ENCODE measurements around the gene TIMM8A.
"Not testable (repeated sequence)": the region's sequence is repeated elsewhere in the genome, so short reads cannot be mapped to it uniquely, and the experiment has no call there.

TIMM8A gene

GRCh38 chrX:101357166-101357795 lies 8.7 kb upstream of the TIMM8A start:
- DNase-seq, result no peak

- no peak for DNase-seq
Measured at GRCh38 chrX:101349193-101349562, 636 bp upstream of the TIMM8A start.

GRCh38 chrX:101347859-101348451 lies 587 bp downstream of the TIMM8A start:
- no peak for DNase-seq

DNA sequence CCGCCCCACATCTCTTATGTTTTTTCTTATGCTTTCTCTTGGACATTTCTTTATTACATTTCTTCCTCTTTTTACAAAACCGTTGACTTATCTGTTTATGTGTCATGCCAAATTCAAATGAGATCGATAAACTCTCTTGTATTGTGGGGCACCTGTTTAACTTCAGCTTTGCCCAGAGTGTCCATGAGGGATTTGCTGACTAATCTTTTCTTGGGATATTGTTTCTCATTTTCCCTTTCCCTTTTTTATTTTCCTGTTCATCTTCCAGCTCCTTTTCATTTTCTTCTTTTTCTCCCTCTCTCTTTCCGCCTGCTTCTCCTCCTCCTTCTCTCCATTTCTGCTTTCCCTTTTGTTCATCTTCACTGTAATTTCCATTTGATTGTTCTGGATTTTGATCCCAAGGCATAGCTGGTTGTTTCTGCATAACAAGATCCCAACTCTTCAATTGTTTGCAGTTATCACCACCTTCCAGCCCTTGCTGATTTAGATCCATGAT lies 10.7 kb downstream of the TIMM8A start:
- DNase-seq, result no peak

DNA sequence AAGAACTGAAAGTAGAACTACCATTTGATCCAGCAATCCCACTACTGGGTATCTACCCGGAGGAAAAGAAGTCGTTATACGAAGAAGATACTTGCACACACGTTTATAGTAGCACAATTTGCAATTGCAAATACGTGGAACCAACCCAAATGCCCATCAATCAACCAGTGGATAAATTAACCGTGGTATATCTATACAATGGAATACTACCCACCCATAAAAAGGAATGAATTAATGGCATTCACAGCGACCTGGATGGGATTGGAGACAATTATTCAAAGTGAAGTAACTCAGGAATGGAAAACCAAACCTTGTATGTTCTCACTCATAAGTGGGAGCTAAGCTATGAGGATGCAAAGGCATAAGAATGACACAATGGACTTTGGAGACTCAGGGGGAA lies 14.2 kb downstream of the TIMM8A start:
- DNase-seq, result not testable (repeated sequence)

DNA sequence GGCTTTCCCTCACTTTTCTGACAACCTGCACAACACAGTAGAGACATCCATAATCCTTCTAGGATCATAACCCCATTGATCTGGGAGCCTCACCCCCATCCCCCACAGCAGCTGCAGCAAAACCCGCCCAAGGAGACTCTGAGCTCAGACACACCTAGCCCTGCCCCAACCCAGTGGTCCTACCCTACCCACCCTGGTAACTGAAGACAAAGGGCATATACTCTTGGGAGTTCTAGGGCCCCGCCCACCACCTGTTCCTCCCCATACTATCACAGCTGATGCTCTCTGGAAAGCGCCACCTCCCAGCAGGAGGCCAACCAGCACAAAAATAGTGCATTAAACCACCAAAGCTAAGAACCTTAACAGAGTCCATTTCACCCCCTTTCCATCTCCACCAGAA lies 21.9 kb downstream of the TIMM8A start:
- DNase-seq, result not testable (repeated sequence)

DNA sequence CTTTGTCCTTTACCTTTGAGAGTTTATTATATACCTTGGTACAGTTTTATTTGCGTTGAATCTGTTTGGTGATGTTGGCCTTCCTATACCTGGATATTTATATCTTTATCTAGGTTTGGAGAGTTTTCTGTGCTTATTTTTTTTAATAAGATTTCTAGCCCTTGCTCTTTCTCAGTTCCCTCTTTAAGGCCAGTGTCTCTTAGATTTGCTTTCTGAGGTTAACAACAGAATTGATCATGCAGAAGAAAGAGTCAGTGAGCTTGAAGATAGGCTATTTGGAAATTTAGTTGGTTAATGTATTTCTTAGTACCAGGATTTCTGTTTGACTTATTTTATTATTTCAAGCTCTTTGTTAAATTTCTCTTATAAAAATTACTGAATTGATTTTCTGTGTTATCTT lies 44.8 kb downstream of the TIMM8A start:
- DNase-seq, result no peak
